Activated CD4-positive, alpha-beta T cell treated with anti-CD3 and anti-CD28 coated beads, Interleukin-2, amount 10 ng/mL, durations not matched to agents 24 days and 14 days (primary cell): ENCODE data around the gene OR10A4. TPM values are rescaled to one million over a fixed set of nuclear protein-coding genes. Genes with fewer than 3 reads are reported as not detected.
"Not testable (repeated sequence)": the region's sequence is repeated elsewhere in the genome, so short reads cannot be mapped to it uniquely, and the experiment has no call there.

Experiments used
- DNase-seq: peaks from one replicate; pipeline ENCODE4 v3.0.0; 2022
- H3K27ac Mint-ChIP-seq: one replicate; pipeline ENCODE4 v1.8.0; 2022; ENCODE audit warnings: mild to moderate bottlenecking, mixed read lengths
- H3K27me3 Mint-ChIP-seq: one replicate; pipeline ENCODE4 v1.8.0; 2022; ENCODE audit warnings: mixed read lengths
- H3K36me3 Mint-ChIP-seq: one replicate; pipeline ENCODE4 v1.8.0; 2022; ENCODE audit warnings: low read depth, mild to moderate bottlenecking, mixed read lengths
- H3K4me1 Mint-ChIP-seq: one replicate; pipeline ENCODE4 v1.8.0; 2021; ENCODE audit warnings: mixed read lengths
- H3K4me3 Mint-ChIP-seq: one replicate; pipeline ENCODE4 v1.8.0; 2022; ENCODE audit warnings: mild to moderate bottlenecking, moderate library complexity, mixed read lengths
- H3K9me3 Mint-ChIP-seq: one replicate; pipeline ENCODE4 v1.8.0; 2021; ENCODE audit warnings: mixed read lengths
- intact Hi-C: fragments of 100-400 bp; cut with micrococcal nuclease; formaldehyde crosslinking; loops from one replicate; pipeline ENCODE4 v1.15.1; 2023
- total RNA-seq: library from RNA; stranded (reverse); gene quantifications from 2 replicates; pipeline ENCODE4 v1.2.3, GENCODE V29; 2022

OR10A4 gene, protein sequence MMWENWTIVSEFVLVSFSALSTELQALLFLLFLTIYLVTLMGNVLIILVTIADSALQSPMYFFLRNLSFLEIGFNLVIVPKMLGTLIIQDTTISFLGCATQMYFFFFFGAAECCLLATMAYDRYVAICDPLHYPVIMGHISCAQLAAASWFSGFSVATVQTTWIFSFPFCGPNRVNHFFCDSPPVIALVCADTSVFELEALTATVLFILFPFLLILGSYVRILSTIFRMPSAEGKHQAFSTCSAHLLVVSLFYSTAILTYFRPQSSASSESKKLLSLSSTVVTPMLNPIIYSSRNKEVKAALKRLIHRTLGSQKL
- not detected in 2 replicates for total RNA-seq

DNA sequence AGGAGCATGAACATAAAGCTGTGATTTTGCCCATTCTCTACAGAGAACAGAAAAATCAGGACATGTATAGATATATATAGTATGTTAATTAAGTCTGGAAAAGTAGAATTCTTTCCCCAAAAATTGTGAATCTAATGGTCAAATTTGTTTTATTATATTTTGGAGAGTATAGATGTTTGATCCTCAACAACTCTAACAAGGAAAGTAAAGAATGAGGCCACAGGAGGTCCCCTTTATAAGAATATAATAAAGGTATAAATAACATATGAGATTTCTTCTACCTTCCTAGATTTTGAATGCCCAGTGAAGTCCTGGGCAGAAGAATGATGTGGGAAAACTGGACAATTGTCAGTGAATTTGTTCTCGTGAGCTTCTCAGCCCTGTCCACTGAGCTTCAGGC lies at the start of gene OR10A4:
Gene OR10A4 (plus strand): TSS at position 301 of the 400 bp plus-strand sequence. CDS start 23 bp downstream, at position 324.
- H3K27ac Mint-ChIP-seq, result no peak within 1 kb of the TSS
- H3K4me3 Mint-ChIP-seq, result no peak within 1 kb of the TSS
- H3K9me3 Mint-ChIP-seq, result no peaks in the 10 kb centered on the region
- intact Hi-C loops, result no loop called here
- no peaks in the 10 kb centered on the region for H3K36me3 Mint-ChIP-seq
- DNase-seq, result no peak
- H3K4me1 Mint-ChIP-seq, result no peaks in the 10 kb centered on the region
- peaks cover 2% of the 10 kb centered on the region for H3K27me3 Mint-ChIP-seq

DNA sequence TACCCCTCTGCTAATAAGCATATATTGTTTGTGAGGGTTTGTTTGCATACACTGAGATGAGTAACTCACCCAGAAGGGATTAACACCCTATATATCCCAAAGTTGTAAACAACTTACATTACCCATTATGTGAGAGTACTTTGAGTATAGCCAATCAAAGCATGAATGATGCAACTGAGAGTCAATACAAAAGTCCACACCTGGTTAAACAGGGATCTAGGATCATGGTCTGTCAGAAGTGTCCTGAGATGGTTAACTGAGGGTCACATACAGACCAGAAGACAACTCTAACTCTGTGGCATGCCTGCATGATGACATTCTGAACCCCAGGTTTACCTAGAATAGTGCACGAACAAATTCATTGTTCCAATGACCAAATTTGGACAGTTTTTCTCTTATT lies 48.3 kb upstream of the OR10A4 start:
- H3K36me3 Mint-ChIP-seq, result no peaks in the 10 kb centered on the region
- H3K27ac Mint-ChIP-seq, result no peak overlapping the region
- no peaks in the 10 kb centered on the region for H3K9me3 Mint-ChIP-seq
- no peaks in the 10 kb centered on the region for H3K4me1 Mint-ChIP-seq
- intact Hi-C loops, result no loop called here
- no peak for DNase-seq
- H3K4me3 Mint-ChIP-seq, result no peak overlapping the region
- peaks cover 4% of the 10 kb centered on the region for H3K27me3 Mint-ChIP-seq

DNA sequence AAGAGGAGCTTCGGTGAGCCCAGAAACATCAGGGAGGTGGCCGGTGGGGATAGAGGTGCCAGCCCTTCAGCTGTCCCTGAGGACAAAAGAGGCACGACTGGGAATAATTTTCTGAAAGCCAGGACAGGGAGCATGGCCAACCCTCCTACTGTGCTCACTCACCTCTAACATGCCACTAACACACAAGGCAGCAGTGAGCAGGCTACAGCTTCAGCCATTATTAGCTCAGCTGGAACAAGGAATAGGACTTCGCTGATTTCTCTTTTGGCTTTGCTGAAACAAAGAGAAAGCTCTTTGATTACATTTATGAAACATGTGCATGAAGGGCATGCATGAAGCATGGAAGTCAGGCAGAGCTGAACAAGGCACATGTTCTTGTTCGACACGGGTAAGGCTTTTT lies 43.1 kb upstream of the OR10A4 start:
- Mint-ChIP-seq H3K4me1 (no peaks in the 10 kb centered on the region), H3K9me3 (no peaks in the 10 kb centered on the region), H3K36me3 (no peaks in the 10 kb centered on the region), H3K27ac (no peak overlapping the region), H3K4me3 (no peak overlapping the region), H3K27me3 (peaks cover 2% of the 10 kb centered on the region)
- intact Hi-C loops, result no loop called here
- no peak for DNase-seq

DNA sequence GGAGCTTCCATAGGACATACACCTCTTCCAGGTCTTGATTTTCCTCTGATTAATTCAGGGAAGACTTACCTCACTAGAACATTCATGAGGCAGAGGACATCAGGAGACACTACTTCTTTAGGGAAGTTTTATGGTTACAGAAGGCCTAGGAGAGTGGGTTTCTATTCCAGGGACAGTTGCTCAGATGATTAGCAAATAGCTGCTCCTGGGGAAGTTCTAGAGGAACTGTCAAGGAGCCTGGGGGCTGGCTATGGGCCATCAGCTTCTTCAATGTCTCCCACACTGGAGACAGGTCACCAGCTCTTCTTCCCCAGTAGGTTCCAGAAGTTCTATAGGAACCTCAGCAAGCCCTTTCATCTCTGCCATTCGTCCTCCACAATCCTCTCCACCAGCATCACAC lies 42.4 kb upstream of the OR10A4 start:
- Mint-ChIP-seq H3K4me3 (no peak overlapping the region), H3K9me3 (no peaks in the 10 kb centered on the region), H3K4me1 (no peaks in the 10 kb centered on the region), H3K27ac (no peak overlapping the region), H3K36me3 (no peaks in the 10 kb centered on the region), H3K27me3 (peaks cover 2% of the 10 kb centered on the region)
- intact Hi-C loops, result no loop called here
- no peak for DNase-seq

DNA sequence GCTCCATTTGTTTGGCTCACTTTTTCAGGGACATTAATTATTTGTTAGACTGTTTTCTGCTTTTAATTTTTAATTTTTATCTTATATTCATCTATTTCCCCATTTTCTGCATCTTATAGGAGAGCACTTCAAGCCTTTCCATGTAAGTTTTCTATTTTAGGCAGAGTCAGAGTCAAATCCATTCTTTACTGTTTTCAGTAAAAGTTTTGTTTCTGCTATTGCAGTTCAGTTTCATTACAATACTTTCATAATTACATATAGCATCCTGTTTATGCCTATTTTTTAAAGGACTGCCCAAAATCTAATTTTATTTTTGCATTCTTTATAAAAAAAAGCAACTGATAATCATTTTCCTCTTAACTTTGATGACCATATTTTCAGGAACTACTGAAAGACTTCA lies 34.7 kb upstream of the OR10A4 start:
- Mint-ChIP-seq H3K4me1 (peaks cover 2% of the 10 kb centered on the region), H3K36me3 (no peaks in the 10 kb centered on the region), H3K27me3 (no peaks in the 10 kb centered on the region), H3K9me3 (peaks cover 4% of the 10 kb centered on the region), H3K27ac (no peak overlapping the region), H3K4me3 (no peak overlapping the region)
- intact Hi-C loops, result loop anchor here (1.0 kb wide), 1 partner anchor 16 kb away; no protein-coding TSS in a partner anchor
- no peak for DNase-seq

DNA sequence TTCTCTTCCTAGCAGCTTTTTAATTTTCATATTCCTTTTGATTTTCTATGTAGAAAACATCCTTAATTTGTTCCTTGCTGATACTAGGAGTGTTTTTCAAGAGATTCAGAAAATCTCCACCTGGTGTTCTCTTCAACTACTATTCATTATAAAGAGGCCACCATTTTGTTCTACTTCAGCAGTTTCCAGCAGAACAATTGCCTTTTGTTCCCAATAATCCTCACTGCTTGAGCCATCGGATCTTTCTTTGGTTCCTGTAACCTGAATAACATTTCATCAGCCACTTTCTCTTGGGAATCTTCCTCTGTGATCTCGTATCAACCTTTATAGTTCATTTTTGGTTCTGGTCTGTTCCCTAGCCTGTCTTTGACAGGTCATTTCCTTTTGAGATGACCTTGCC lies 32.8 kb upstream of the OR10A4 start:
- Mint-ChIP-seq H3K4me1 (peaks cover 2% of the 10 kb centered on the region), H3K36me3 (no peaks in the 10 kb centered on the region), H3K27ac (no peak overlapping the region), H3K9me3 (peaks cover 4% of the 10 kb centered on the region), H3K27me3 (no peaks in the 10 kb centered on the region), H3K4me3 (no peak overlapping the region)
- intact Hi-C loops, result no loop called here
- no peak for DNase-seq

DNA sequence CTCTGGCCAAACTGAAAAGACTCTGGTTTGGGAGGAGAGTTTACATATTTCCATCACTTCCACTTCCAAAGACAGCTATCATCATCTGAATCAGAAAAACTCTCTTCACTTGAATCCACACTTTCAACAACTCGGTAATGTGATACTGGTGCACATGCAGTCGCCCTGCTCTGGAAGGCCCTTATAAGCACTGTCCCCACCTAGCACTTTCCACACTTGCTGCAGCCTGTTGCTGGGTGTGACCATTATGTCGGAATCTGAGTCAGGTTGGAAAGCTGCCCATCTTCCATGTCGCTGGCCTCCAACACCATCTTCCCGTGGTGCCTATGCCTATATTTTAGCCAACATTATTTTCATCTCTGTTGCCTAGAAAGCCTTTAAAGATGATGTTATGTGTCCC lies 32.1 kb upstream of the OR10A4 start:
- intact Hi-C loops, result no loop called here
- Mint-ChIP-seq H3K4me3 (no peak overlapping the region), H3K9me3 (peaks cover 4% of the 10 kb centered on the region), H3K4me1 (peaks cover 2% of the 10 kb centered on the region), H3K27ac (no peak overlapping the region), H3K27me3 (no peaks in the 10 kb centered on the region), H3K36me3 (no peaks in the 10 kb centered on the region)
- DNase-seq, result no peak

DNA sequence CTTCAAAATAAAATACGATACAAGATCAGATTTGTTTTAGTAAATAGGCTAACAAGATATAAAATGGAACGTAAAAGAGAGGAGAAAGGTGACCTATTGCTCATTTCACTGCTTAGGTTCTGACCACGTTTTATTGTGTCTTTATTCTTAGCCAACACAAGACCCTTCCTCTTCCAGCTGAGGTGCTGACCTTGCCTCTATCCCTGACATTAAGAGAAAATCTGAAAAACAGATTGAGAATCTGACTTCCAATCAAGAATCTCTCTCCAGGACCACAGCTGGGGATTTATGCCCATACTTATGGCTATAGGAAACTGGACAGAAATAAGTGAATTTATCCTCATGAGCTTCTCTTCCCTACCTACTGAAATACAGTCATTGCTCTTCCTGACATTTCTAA lies 31.0 kb upstream of the OR10A4 start, which contains the start of gene OR10A5:
Gene OR10A5 (plus strand): TSS at position 301 of the 400 bp plus-strand sequence. CDS start 0 bp downstream, at position 301.
- peaks cover 7% of the 10 kb centered on the region for H3K9me3 Mint-ChIP-seq
- intact Hi-C loops, result no loop called here
- no peak within 1 kb of the TSS for H3K4me3 Mint-ChIP-seq
- peaks cover 2% of the 10 kb centered on the region for H3K4me1 Mint-ChIP-seq
- H3K36me3 Mint-ChIP-seq, result no peaks in the 10 kb centered on the region
- no peaks in the 10 kb centered on the region for H3K27me3 Mint-ChIP-seq
- DNase-seq, result no peak
- no peak within 1 kb of the TSS for H3K27ac Mint-ChIP-seq

DNA sequence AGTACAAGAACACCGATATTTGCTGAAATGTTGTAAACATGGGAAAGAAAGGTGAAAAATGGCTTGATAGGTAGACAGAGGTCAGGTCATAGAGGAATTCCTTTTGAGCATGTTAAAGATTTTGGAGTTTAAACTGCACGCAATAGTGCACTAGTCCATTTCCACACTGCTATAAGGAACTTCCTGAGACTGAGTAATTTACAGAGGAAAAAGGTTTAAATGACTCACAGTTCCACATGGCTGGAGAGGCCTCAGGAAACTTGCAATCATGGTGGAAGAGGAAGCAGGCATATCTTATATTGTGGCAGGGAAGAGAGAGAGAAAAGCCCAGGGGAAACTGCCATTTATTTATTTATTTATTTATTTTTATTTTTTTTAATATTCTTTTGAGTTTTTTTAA lies 25.9 kb upstream of the OR10A4 start:
- Mint-ChIP-seq H3K4me3 (no peak overlapping the region), H3K36me3 (no peaks in the 10 kb centered on the region), H3K27ac (no peak overlapping the region), H3K4me1 (no peaks in the 10 kb centered on the region), H3K9me3 (peaks cover 17% of the 10 kb centered on the region), H3K27me3 (no peaks in the 10 kb centered on the region)
- intact Hi-C loops, result no loop called here
- DNase-seq, result no peak

DNA sequence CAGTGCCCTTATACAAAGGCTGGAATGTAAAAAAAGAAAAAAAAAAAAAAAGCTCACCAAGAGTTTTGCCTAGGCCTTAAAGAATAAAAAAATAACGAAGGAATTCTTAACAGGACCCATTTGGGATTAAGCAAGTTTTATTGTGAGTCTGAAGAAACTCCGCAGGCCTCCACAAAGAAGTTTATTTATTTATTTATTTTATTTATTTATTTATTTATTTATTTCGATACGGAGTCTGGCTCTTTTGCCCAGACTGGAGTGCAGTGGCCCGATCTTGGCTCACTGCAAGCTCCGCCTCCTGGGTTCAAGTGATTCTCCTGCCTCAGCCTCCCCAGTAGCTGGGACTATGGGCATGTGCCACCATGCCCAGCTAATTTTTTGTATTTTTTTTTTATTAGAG lies 21.6 kb upstream of the OR10A4 start:
- DNase-seq, H3K4me1 Mint-ChIP-seq, H3K27ac Mint-ChIP-seq, H3K27me3 Mint-ChIP-seq, H3K4me3 Mint-ChIP-seq, H3K36me3 Mint-ChIP-seq: not testable (repeated sequence)
- intact Hi-C loops, result loop anchor here (5.0 kb wide), 1 partner anchor 72 kb away; the partner anchor contains the start of gene ZNF215
- H3K9me3 Mint-ChIP-seq, result peaks cover 14% of the 10 kb centered on the region

DNA sequence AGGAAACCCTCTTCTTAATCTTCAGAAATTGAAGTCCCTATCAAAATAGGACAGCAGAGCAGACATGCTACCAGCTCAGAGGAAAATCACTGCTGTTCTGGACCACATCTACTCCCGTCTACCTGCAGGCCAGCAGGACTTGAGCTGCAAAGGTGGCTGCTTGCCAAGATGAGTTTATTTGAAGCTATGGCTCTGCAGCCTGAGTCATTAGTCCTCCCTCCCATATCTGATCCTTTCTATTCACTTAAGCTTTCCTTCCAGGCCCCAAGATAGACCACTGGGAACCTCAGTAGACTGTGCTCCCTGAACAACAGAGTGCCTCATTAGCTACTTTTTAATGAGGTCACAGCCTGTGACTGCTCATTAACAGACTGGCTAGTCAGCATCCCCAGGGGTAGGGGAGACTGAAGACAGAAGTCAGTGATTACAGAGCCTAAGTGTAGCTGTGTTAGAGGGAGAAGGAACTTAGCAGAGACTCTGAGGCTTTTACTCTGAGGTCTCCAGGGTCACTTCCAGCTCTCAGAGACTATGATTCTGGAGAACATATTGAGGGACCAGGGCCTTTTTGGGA lies 20.4 kb upstream of the OR10A4 start:
- Mint-ChIP-seq H3K36me3 (no peaks in the 10 kb centered on the region), H3K9me3 (peaks cover 9% of the 10 kb centered on the region), H3K27me3 (no peaks in the 10 kb centered on the region), H3K4me1 (peaks cover 5% of the 10 kb centered on the region), H3K27ac (no peak overlapping the region), H3K4me3 (no peak overlapping the region)
- intact Hi-C loops, result loop anchor here (5.0 kb wide), 1 partner anchor 71 kb away; the partner anchor contains the start of gene ZNF215
- no peak for DNase-seq

DNA sequence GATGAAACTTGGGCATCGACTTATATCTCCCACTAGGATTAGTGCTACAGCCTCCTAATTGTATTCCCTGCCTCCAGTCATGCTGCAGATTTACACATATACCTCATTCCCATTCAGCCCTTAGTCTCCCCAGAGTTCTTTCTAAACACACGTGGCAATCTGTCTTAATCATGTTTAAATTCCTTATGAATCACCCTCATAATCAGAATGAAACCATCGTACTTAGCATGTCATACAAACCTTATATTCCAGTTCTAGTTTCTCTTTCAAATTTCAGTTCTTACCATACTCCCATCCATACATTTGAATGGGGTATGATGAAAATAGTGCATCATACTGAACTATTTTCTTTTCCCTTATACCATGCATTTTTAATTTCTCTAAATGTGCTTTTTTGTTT lies 19.6 kb upstream of the OR10A4 start:
- H3K4me3 Mint-ChIP-seq, result no peak overlapping the region
- H3K9me3 Mint-ChIP-seq, result peaks cover 8% of the 10 kb centered on the region
- no peaks in the 10 kb centered on the region for H3K36me3 Mint-ChIP-seq
- intact Hi-C loops, result loop anchor here (1.0 to 5.0 kb wide), 2 partner anchors 16 to 70 kb away; partner anchors contain the start of gene ZNF215
- H3K27ac Mint-ChIP-seq, result peak overlapping the region; percentile 19
- H3K27me3 Mint-ChIP-seq, result no peaks in the 10 kb centered on the region
- DNase-seq, result no peak
- H3K4me1 Mint-ChIP-seq, result peaks cover 5% of the 10 kb centered on the region

DNA sequence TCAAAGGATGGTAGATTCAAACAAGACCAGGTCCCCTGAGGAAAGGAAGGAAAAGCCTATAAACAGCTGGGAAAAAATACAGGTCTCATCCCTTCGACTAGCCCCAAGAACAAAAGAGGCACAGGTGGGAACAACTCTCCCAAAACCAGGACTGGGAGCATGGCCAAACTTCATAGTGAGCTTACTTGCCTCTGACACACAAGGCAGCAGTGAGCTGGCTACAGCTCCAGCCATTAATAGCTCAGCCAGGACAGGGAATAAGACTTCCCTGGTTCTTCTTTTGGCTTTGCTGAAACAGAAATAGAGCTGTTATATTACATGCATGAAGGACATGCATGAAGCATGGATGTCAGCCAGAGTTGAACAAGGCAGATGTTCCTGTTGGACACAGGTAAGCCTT lies 13.5 kb upstream of the OR10A4 start, which contains the start of gene OR10A2:
Gene OR10A2 (plus strand): TSS at position 97 of the 400 bp plus-strand sequence. CDS start 6,698 bp downstream, outside the sequence.
- DNase-seq, result no peak
- Mint-ChIP-seq H3K27me3 (peaks cover 1% of the 10 kb centered on the region), H3K4me1 (no peaks in the 10 kb centered on the region), H3K36me3 (no peaks in the 10 kb centered on the region), H3K4me3 (no peak within 1 kb of the TSS), H3K27ac (no peak within 1 kb of the TSS), H3K9me3 (peaks cover 4% of the 10 kb centered on the region)
- intact Hi-C loops, result no loop called here

DNA sequence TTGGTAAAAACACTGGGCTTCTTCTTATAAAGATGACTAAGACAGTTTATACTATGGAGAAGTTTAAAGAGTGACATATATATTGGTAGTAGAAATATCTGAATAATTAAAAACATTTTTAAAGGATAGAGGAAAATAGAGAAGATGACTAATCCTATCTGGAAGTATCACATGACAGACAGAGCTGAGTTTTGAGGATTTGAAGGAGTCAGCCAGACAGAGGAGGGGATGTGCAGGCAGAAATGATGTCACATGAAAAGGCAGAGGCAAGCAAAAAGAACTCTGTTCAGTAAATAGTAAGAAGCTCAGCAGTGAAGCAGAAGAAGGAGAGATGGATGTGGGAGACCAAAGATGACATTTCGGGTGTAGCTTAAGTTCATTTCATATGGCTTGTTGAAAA lies 12.0 kb upstream of the OR10A4 start:
- no peak for DNase-seq
- H3K27me3 Mint-ChIP-seq, result peaks cover 3% of the 10 kb centered on the region
- no peaks in the 10 kb centered on the region for H3K36me3 Mint-ChIP-seq
- intact Hi-C loops, result no loop called here
- H3K27ac Mint-ChIP-seq, result no peak overlapping the region
- peaks cover 4% of the 10 kb centered on the region for H3K9me3 Mint-ChIP-seq
- no peaks in the 10 kb centered on the region for H3K4me1 Mint-ChIP-seq
- H3K4me3 Mint-ChIP-seq, result no peak overlapping the region
